Caco-2 (cell line): ENCODE data around the gene TRMT2A. TPM values are rescaled to one million over a fixed set of nuclear protein-coding genes. Genes with fewer than 3 reads are reported as not detected.

Experiments
- BruUV-seq: library from RNA; stranded (reverse); fragments of 400-500 nt; replicated peaks from 2 replicates; lab custom pipeline; 2021; lab: Mats Ljungman, UMichigan
- CTCF ChIA-PET: fragments of 300-600 bp; sonication (Branson Sonifier 250); formaldehyde crosslinking; loops from one replicate; lab custom pipeline; 2022; ENCODE audit warnings: antibody characterized with exemption; lab: Charles Lee
- POLR2A ChIA-PET: fragments of 300-600 bp; sonication (Branson Sonifier 250); formaldehyde crosslinking; loops from one replicate; lab custom pipeline; 2022; ENCODE audit warnings: antibody characterized with exemption; lab: Charles Lee
- DNase-seq, 2 experiments: peaks; one replicate each; pipeline versions ENCODE4 v3.0.0 to v3.0.0-alpha.2; 2020 to 2022
- H3K27me3 ChIP-seq: replicated peaks from 2 replicates; pipeline ENCODE4 v1.6.0; 2011; ENCODE audit warnings: low read length; ENCODE audit not compliant: control insufficient read depth, insufficient read depth
- H3K36me3 ChIP-seq: 2 replicates; pipeline ENCODE4 v1.5.1; 2011; ENCODE audit warnings: low read length; ENCODE audit not compliant: control insufficient read depth, insufficient read depth
- H3K4me1 ChIP-seq: fragments of 250-450 bp; sonication (Bioruptor Pico); 2 replicates; pipeline ENCODE4 v1.5.1; 2020; ENCODE audit warnings: mild to moderate bottlenecking
- H3K4me3 ChIP-seq: 2 replicates; pipeline ENCODE4 v1.5.1; 2011; ENCODE audit warnings: low read depth, mild to moderate bottlenecking, control low read depth, low read length
- H3K9me3 ChIP-seq: fragments of 250-450 bp; sonication (Bioruptor Pico); 2 replicates; pipeline ENCODE4 v1.5.1; 2020; ENCODE audit warnings: mild to moderate bottlenecking, moderate library complexity
- H3K27ac Mint-ChIP-seq: one replicate; pipeline ENCODE4 v1.8.0; 2022; ENCODE audit warnings: mixed read lengths; ENCODE audit not compliant: unreplicated experiment
- H3K27me3 Mint-ChIP-seq: one replicate; pipeline ENCODE4 v1.8.0; 2022; ENCODE audit warnings: mixed read lengths; ENCODE audit not compliant: insufficient read depth, unreplicated experiment
- H3K36me3 Mint-ChIP-seq: one replicate; pipeline ENCODE4 v1.8.0; 2022; ENCODE audit warnings: mild to moderate bottlenecking, mixed read lengths; ENCODE audit not compliant: insufficient read depth, unreplicated experiment
- H3K4me1 Mint-ChIP-seq: one replicate; pipeline ENCODE4 v1.8.0; 2022; ENCODE audit warnings: low read depth, mixed read lengths; ENCODE audit not compliant: unreplicated experiment
- H3K4me3 Mint-ChIP-seq: one replicate; pipeline ENCODE4 v1.8.0; 2022; ENCODE audit warnings: mild to moderate bottlenecking, moderate library complexity, mixed read lengths; ENCODE audit not compliant: unreplicated experiment
- H3K9me3 Mint-ChIP-seq: one replicate; pipeline ENCODE4 v1.8.0; 2022; ENCODE audit warnings: mixed read lengths; ENCODE audit not compliant: unreplicated experiment
- intact Hi-C: fragments of 100-400 bp; cut with micrococcal nuclease; formaldehyde crosslinking; loops from one replicate; pipeline ENCODE4 v1.10.0; 2022; ENCODE audit not compliant: unreplicated experiment
- total RNA-seq: library from RNA; stranded (reverse); gene quantifications from 2 replicates; pipeline ENCODE4 v1.2.3, GENCODE V29; 2022
- TF ChIP-seq, protein P1 (sequence below), 2 experiments: fragments of 200-600 bp in 1 of 2; IDR thresholded peaks; 1 replicate in 1 of 2; 2 replicates in 1 of 2; pipeline versions ENCODE4 v1.5.1 to v1.8.0; 2011 to 2022; ENCODE audit warnings: antibody characterized with exemption in 1 of 2, control low read depth in 1 of 2, inconsistent platforms in 1 of 2, low read depth in 1 of 2, low read length in 1 of 2, mild to moderate bottlenecking in 1 of 2, moderate library complexity in 1 of 2; ENCODE audit not compliant: insufficient read depth in 1 of 2, severe bottlenecking in 1 of 2, unreplicated experiment in 1 of 2

TRMT2A gene
- total RNA-seq, 1 experiment from 2014 or later: 41.1 TPM

DNA sequence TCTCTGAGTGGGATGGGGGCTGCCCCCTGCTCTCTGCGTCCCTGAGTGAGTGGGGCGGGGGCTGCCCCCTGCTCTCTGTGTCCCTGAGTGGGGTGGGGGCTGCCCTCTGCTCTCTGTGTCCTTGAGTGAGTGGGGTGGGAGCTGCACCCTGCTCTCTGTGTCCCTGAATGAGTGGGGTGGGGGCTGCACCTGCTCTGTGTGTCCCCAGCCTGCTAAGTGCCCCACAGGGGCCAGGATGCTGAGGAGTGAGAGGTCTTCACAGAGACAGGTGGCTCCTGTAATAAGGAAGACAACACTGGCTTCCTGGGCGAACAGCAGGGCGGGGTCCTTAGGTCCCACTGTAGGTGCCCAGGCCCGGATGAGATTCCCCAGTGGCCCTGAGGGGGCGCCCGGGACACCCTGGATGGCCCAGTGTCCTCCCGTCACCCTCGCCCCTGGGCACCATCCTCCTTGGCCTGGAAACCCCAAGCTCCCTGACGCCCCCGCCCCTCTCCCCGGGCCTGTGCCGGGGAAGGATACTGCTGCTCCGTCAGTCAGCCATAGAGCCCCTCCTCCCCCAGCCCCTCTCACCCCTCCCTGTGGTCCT is 37.7 kb upstream of the TRMT2A start:
- Mint-ChIP-seq H3K27ac (no peak overlapping the region), H3K4me1 (no peaks in the 10 kb centered on the region), H3K27me3 (peaks cover 3% of the 10 kb centered on the region), H3K9me3 (no peaks in the 10 kb centered on the region), H3K4me3 (no peak overlapping the region), H3K36me3 (no peaks in the 10 kb centered on the region)
- no peaks in the 10 kb centered on the region for H3K9me3 ChIP-seq
- H3K4me3 ChIP-seq: no peak overlapping the region
- POLR2A ChIA-PET: no interaction called here
- H3K4me1 ChIP-seq: no peaks in the 10 kb centered on the region
- TF ChIP-seq, protein P1, sequence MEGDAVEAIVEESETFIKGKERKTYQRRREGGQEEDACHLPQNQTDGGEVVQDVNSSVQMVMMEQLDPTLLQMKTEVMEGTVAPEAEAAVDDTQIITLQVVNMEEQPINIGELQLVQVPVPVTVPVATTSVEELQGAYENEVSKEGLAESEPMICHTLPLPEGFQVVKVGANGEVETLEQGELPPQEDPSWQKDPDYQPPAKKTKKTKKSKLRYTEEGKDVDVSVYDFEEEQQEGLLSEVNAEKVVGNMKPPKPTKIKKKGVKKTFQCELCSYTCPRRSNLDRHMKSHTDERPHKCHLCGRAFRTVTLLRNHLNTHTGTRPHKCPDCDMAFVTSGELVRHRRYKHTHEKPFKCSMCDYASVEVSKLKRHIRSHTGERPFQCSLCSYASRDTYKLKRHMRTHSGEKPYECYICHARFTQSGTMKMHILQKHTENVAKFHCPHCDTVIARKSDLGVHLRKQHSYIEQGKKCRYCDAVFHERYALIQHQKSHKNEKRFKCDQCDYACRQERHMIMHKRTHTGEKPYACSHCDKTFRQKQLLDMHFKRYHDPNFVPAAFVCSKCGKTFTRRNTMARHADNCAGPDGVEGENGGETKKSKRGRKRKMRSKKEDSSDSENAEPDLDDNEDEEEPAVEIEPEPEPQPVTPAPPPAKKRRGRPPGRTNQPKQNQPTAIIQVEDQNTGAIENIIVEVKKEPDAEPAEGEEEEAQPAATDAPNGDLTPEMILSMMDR (IDR thresholded peaks at IDR 0.05; ENCODE audit: insufficient read depth in 1 of 2, low read depth in 1 of 2, low read length in 1 of 2, severe bottlenecking in 1 of 2, unreplicated experiment in 1 of 2): peak in 1 of 2 experiments; percentile 12
- no peaks in the 10 kb centered on the region for H3K27me3 ChIP-seq
- intact Hi-C loops: no loop called here
- CTCF ChIA-PET: interaction anchor here (1.0 kb wide), 1 partner anchor 76 kb away, joined by 4 read pairs; no protein-coding TSS in a partner anchor
- DNase-seq: peak in 1 of 2 experiments; percentile 43
- no TSS peak for BruUV-seq
- H3K36me3 ChIP-seq: no peaks in the 10 kb centered on the region

DNA sequence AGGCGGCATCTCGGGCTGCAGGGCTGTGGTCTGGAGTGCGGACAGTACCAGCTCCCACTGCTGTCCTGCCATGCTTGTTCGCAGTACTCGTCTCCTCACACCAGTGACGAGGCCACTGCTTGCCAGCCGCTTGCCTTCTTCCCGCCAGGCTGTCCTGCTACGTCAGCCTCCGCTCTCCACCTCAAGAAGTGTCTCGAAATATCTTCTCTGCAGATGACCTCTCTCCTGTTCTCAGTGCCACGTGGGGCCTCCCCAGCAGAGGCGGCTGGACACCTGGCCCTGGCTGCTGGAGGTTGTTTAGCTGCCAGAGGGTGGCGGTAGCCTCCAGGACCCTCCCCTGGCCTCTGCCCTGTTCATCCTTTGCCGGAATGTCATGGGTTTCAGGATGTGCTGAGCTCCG is 36.9 kb upstream of the TRMT2A start:
- Mint-ChIP-seq H3K27ac (no peak overlapping the region), H3K4me3 (no peak overlapping the region), H3K9me3 (no peaks in the 10 kb centered on the region), H3K36me3 (no peaks in the 10 kb centered on the region), H3K4me1 (no peaks in the 10 kb centered on the region), H3K27me3 (no peaks in the 10 kb centered on the region)
- ChIA-PET CTCF (interaction anchor here (1.0 to 1.1 kb wide), 2 partner anchors 28 to 75 kb away, joined by 3 to 4 read pairs; no protein-coding TSS in a partner anchor), POLR2A (no interaction called here)
- H3K9me3 ChIP-seq: no peaks in the 10 kb centered on the region
- no peaks in the 10 kb centered on the region for H3K27me3 ChIP-seq
- no peak for DNase-seq
- TF ChIP-seq, protein P1 (IDR thresholded peaks at IDR 0.05; ENCODE audit: insufficient read depth in 1 of 2, low read depth in 1 of 2, low read length in 1 of 2, severe bottlenecking in 1 of 2, unreplicated experiment in 1 of 2): peak in 1 of 2 experiments; percentile 22
- BruUV-seq: no TSS peak
- no peaks in the 10 kb centered on the region for H3K4me1 ChIP-seq
- H3K4me3 ChIP-seq: no peak overlapping the region
- intact Hi-C loops: no loop called here
- no peaks in the 10 kb centered on the region for H3K36me3 ChIP-seq

DNA sequence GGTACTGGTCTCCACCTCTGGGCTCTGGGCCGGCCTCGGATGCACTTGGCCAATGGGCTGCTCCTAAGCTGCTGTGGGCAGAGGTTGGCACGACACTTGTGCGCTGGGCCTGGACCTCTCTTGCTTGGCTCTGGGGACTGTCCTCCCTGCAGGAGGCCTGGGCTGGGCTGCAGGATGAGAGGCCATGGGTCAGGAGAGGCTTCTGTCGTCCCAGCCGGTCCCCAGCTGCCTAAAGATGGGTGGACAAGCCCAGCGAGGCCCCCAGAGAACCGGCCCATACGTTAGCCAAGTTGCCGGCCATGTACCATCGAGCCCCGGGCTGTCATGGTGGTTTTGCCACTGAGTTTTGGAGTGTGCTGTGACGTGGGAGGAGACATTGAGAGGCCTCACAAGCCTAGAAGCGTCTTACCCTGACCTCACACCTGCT is 35.5 kb upstream of the TRMT2A start:
- Mint-ChIP-seq H3K9me3 (no peaks in the 10 kb centered on the region), H3K4me1 (no peaks in the 10 kb centered on the region), H3K4me3 (no peak overlapping the region), H3K27ac (no peak overlapping the region), H3K27me3 (no peaks in the 10 kb centered on the region), H3K36me3 (no peaks in the 10 kb centered on the region)
- CTCF ChIA-PET: no interaction called here
- no peak for DNase-seq
- Histone ChIP-seq H3K9me3 (no peaks in the 10 kb centered on the region), H3K27me3 (no peaks in the 10 kb centered on the region), H3K36me3 (no peaks in the 10 kb centered on the region), H3K4me3 (no peak overlapping the region), H3K4me1 (no peaks in the 10 kb centered on the region)
- TF ChIP-seq, protein P1 (IDR thresholded peaks at IDR 0.05; ENCODE audit: insufficient read depth in 1 of 2, low read depth in 1 of 2, low read length in 1 of 2, severe bottlenecking in 1 of 2, unreplicated experiment in 1 of 2): no peak
- no TSS peak for BruUV-seq
- POLR2A ChIA-PET: no interaction called here
- intact Hi-C loops: no loop called here
